SIG-M5 treated with dmso at 0.1 percent for 504 hours (cell line): ENCODE results near the gene BIN1.
"Not testable (repeated sequence)": the region's sequence is repeated elsewhere in the genome, so short reads cannot be mapped to it uniquely, and the experiment has no call there.

Experiments used
- DNase-seq: peaks from one replicate; lab custom pipeline; 2025; ENCODE audit not compliant: unreplicated experiment; lab: John Stamatoyannopoulos, UW

The BIN1 gene

DNA sequence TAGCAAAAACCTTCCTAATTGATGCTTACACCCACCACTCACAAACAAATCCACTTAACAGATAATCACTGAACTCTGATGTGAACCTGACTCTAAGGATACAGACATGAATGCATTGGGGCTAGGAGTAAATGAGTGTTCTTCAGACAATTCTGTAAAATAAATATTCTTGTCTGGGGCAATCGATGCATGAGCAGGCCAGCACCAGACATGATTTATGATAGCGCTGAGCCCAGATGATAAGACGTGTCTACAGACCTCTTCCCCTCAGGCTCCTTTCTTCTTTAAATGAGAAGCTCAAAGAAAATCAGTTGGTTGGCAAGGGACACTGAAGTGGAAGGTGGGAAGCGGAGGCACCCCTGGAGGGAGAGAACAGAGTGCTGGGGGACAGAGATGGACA, 27.3 kb upstream of the BIN1 start:
- DNase-seq = no peak

DNA sequence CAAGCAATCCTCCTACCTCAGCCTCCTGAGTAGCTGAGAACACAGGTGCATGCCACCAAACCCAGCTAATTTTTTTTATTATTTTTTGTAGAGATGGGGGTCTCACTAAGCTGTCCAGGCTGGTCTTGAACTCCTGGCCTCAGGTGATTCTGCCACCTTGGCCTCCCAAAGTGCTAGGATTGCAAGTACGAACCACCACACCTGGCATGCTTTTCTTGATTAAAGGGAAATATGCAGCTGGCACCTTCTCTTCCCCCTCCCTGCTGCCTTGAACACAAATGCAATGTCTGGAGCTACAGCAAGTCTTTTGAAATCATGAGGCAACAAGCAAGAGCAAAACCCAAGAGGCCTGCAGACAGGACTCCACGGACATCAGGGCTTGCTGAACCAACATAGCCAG, 26.8 kb upstream of the BIN1 start:
- DNase-seq = no peak

GRCh38 chr2:127130421-127130820, 23.5 kb upstream of the BIN1 start:
- DNase-seq = no peak

DNA sequence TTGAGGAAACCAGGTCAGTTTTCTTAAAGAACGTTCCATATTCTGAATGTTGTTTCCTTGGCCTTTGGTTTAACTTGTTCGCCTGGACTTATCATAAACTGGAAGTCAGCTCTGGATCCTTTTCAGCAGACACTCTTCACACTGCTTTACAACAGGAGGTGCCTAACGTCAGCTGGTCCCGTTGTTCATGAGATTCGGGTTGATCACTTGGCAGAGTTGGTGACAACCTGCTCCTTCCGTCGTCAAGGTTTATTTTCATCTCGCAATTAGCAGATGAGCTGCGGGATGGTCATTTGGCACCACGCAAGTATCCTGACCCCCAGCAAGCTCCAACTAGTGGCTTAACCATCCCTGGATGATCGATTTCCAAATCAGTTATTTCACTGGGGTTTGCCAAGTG, 23.0 kb upstream of the BIN1 start:
- DNase-seq = no peak

- DNase-seq = peak; percentile 44
Measured at GRCh38 chr2:127128445-127128904, 21.5 kb upstream of the BIN1 start.

GRCh38 chr2:127125821-127126220, 18.9 kb upstream of the BIN1 start:
- DNase-seq = no peak

GRCh38 chr2:127124426-127124825, 17.5 kb upstream of the BIN1 start:
- DNase-seq = no peak

DNA sequence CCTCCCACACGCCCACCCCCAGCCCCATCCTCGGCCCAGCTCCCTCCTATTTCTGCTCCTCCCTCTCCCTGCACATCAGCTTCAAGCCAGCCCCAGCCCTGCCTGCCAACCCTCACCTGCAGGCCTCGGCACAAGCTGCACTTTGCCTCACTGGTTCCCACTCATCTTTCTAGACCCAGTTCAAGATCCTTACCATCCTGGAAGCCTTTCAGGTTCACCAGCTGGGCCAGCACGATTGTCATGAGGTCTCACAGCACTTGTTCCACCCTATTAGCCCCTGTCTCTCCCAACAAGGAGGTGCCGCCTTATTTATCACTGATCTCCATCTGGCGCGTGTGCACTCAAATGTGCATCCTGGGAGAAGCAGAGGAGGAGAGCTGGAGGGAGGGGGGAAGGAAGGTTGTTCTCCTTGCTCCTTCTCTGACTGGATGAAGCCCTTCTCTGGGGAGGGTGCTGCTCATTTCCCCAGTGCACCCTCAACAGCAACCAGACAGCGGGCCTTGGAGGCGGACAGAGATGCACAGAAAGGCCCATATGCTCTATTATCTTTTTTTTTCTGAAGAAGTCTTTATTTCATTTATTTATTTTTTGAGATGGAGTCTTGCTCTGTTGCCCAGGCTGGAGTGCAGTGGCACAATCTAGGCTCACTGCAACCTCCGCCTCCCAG, 15.5 kb upstream of the BIN1 start:
- DNase-seq = no peak

DNA sequence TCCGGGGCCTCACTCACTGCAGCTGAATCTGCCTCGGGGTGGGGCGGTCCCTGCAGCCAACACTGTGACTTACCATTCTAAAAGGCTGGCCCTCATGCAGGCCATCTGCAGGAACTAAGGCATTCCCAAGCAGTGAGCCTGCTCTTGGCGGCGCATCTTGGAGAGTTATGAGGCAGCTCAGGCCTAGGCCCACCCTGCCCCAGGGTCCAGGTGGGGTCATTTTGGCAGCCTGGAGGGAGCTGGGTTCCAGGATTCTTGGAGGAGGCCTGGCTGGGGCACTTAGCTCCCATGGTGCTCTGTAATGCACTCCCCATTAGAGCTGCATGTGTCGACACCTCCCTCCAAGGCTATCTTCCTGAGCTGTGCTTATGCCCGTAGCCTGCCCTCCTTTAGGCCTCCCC, 14.8 kb upstream of the BIN1 start:
- no peak for DNase-seq

- DNase-seq = no peak
Measured at GRCh38 chr2:127121353-127121752, 14.4 kb upstream of the BIN1 start.

GRCh38 chr2:127120408-127120807, 13.5 kb upstream of the BIN1 start:
- DNase-seq = not testable (repeated sequence)

- DNase-seq = no peak
Measured at GRCh38 chr2:127118467-127118866, 11.5 kb upstream of the BIN1 start.

- DNase-seq = no peak
Measured at GRCh38 chr2:127118038-127118437, 11.1 kb upstream of the BIN1 start.

DNA sequence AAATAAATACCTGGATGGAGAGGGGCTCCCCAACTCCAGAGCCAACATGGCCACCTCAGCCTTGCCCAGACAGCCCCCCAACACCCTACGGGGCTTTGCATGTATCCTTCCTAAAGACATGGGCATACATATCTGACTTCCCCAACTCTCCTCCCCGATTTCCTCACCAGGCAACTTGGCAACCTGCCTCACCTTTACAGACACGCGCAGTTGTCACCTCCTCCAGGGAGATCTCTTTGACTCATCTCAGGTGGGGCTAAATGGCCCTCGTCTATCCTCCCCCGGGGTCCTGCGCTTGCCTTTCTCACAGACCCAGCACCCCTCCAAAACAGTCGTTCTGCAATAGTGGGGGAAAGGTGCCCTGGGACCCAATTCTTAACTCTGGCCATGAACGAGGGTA, 10.6 kb upstream of the BIN1 start:
- DNase-seq = no peak

DNA sequence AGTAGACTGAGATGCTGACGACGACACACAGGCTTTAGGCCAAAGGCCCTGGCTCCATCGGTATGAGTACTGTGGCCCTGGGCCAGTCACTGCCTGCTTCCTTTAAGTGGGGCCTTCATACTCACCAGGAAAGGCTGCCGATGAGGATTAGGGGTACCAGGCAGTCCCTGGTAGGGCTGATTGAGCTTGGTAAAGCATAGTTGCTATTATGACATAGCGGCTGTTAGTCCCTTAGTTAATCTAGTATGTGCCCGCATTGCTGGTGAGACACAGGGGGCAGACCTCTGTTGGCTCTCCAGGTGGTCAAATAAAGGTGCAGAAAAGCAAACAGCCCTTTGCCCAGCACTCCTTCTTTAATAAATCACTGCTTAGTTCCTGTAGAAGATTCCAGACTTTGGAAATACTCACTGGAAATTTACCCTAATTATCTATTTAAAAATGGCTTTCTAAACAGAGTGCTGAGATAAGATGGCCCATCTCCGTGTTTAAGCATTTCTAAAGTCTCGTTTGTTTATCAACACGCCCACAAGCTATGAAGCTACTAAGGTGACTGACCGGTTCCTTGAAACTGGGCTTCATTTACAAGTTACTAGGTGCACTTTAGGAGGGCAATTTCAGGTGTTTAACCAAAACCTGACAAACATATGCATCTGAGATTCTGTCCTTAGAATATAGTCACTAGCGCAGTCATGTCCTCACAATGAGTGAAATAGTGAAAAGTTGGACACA, 8.7 kb upstream of the BIN1 start:
- no peak for DNase-seq

- no peak for DNase-seq
Measured at GRCh38 chr2:127110985-127111384, 4.0 kb upstream of the BIN1 start.

DNA sequence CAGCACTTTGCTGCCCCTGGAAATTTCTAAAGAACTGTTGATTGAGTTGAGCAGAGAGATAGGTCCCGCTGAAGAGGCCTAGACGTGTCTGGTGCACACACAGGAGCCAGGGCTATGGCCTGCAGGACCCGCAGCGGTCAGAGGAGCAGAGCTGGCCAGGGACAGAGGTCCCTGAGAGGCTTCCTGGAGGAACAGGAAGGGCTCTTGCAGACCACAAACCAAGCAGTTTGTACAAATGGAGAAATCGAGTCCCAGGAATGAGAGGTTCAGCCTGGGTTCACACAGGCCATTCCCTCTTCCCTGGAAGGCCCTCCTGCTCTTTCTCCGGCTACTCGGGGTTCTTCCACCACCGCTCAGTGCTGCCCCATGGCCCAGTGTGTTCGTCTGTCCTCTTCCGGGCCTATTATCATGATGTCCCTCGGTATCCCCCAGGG, 1.2 kb upstream of the BIN1 start:
- DNase-seq = no peak

DNA sequence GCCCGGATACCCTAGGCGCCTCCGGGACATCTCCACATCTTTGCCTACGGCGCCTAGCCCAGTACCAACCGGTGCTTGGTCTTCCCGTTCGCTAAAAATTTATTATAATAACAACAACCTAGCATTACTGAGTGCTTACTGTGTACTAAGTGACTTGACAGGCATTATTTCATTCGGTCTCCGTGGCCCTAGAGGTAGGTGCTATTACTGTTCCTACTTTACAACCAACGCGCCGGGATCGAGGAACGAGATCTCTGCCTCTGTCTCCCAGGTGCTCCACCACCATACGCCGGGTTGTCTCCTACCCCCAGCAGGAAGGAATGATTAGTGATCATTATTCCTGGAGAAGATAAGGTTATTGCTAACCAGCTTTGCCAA, 657 bp upstream of the BIN1 start:
- no peak for DNase-seq

GRCh38 chr2:127106457-127106990, 430 bp downstream of the BIN1 start:
- DNase-seq = no peak

GRCh38 chr2:127105656-127106456, 1.1 kb downstream of the BIN1 start:
- DNase-seq = no peak

DNA sequence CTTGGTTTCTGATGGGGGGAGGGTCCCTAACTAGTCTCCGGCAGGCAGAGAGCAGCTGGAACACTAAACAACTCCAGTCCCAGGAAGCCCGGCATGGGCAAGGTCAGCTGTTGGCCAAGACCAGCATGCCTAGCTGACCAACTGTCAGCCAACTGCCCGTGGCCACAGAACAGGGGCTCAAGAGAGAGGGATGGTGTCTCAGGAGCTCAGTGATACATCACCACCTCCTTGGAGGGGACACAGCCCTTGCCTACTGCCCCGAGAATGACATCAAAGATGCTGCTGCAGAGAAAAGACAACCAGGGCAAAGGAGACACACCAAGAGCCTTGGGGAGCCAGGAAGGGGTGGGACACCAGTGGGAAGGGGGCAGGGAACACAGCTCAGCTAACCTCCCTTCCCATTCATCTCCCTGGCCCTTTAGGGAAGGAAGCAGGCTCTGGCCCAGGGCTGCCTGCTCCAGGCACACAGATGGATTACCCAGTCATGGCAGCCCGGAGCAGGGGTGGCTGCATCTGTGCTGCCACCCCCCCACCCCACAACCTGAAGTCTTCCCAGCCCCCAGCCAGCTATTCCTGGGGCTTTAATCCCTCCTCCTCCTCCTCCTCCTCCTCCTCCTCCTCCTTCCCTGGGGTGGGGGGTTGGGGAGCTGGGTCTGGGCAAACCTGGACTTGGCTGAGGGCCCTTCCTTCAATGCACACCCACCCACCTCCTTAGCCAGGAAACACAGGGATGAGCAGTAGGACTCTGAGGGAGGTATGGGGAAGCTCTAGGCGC, 1.9 kb downstream of the BIN1 start:
- no peak for DNase-seq
